Measurements from ENCODE around the gene DENND11. TPM values are rescaled to one million over a fixed set of nuclear protein-coding genes. Genes with fewer than 3 reads are reported as not detected.

Gene DENND11
- total and polyA plus RNA-seq, 8 donors, result 5.8 to 80.2 (median 13.9) TPM

DNA sequence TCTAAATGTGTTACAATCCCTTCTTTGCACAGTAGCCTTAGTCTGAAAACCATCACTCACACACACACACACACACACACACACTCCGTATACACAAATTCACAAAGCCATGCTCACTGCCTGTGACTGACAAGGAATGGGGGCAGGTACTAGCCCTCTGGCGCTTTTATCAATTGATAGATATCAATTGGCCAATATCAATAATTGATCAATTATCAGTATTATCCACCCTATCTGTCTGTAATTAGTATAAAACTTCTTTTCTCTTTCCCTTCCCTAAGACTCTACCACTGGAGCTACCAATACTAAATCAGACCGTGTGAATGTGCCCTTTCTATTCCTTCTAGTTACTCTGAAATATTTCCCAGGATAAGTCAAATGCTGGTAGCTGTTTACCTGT lies 2.1 kb downstream of the DENND11 start:
- H3K27me3 ChIP-seq, result no peaks in the 10 kb centered on the region
- peaks cover 58 to 85% (median 68%) of the 10 kb centered on the region in 4 donors for H3K4me1 ChIP-seq
- H3K9me3 ChIP-seq, result no peaks in the 10 kb centered on the region
- no peak for TF ChIP-seq POLR2A (IDR thresholded peaks at IDR 0.05)
- TF ChIP-seq, protein P1, sequence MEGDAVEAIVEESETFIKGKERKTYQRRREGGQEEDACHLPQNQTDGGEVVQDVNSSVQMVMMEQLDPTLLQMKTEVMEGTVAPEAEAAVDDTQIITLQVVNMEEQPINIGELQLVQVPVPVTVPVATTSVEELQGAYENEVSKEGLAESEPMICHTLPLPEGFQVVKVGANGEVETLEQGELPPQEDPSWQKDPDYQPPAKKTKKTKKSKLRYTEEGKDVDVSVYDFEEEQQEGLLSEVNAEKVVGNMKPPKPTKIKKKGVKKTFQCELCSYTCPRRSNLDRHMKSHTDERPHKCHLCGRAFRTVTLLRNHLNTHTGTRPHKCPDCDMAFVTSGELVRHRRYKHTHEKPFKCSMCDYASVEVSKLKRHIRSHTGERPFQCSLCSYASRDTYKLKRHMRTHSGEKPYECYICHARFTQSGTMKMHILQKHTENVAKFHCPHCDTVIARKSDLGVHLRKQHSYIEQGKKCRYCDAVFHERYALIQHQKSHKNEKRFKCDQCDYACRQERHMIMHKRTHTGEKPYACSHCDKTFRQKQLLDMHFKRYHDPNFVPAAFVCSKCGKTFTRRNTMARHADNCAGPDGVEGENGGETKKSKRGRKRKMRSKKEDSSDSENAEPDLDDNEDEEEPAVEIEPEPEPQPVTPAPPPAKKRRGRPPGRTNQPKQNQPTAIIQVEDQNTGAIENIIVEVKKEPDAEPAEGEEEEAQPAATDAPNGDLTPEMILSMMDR (IDR thresholded peaks at IDR 0.05), result no peak
- no peak for TF ChIP-seq POLR2AphosphoS5 (IDR thresholded peaks at IDR 0.05)
- TF ChIP-seq EP300 (IDR thresholded peaks at IDR 0.05), result no peak
- H3K27ac ChIP-seq, result peak overlapping the region in 1 of 5 donors; percentile 88
- intact Hi-C loops (cut with DNase I; ENCODE audit: low total_unique reads), result no loop called here
- WGBS, 5 donors, result 38 to 72% (median 58%) methylated on average over 3 of the region's 3 CpGs
- DNase-seq, result no peak
- no peak overlapping the region for H3K4me3 ChIP-seq
- no peaks in the 10 kb centered on the region for H3K36me3 ChIP-seq

DNA sequence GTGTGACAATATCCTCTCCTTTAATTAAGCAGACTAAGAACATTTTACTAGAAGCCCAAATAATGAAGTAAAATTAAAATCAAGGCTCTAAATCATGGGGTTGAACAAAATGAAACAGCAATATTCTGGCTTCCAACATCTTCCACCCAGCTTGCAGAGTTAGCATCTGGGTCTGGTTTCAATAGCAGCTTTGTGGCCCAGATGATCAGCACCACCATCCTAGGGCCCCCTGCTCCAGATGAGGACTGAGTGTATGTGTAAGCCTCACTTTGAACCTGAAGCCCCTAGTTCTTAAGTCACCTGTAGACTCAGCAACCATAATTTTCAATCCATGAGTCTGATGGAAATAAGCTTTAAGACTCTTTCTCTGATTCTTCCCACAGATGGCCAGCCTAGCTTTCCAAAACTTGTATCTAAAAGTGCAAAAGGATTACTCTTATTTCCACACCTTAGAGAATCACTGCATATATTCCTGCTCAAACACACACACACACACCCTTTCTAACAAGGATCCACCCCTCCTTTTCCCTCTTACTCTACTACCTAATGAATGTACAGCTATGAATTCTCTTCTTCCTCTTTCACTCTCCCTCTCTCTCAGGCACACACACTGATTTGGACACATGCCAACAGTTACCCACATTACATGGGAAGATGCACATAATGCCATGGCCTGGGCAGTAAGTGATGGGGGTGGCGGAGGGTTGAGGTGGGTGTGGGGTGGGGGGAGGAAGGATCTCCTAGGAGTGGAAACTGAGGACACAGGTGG lies 3.5 kb downstream of the DENND11 start:
- 70 to 91% (median 81%) methylated on average over 1 of the region's 1 CpG for WGBS, 5 donors
- Histone ChIP-seq H3K27ac (peak overlapping the region in 3 of 5 donors; percentile 46 to 62 (median 53)), H3K27me3 (no peaks in the 10 kb centered on the region), H3K4me3 (no peak overlapping the region), H3K36me3 (no peaks in the 10 kb centered on the region), H3K9me3 (no peaks in the 10 kb centered on the region), H3K4me1 (peaks cover 59 to 88% (median 75%) of the 10 kb centered on the region in 4 donors)
- intact Hi-C loops (cut with DNase I; ENCODE audit: low total_unique reads), result no loop called here
- no peak for TF ChIP-seq POLR2AphosphoS5 (IDR thresholded peaks at IDR 0.05)
- TF ChIP-seq, protein P1 (IDR thresholded peaks at IDR 0.05), result no peak
- no peak for TF ChIP-seq POLR2A (IDR thresholded peaks at IDR 0.05)
- no peak for TF ChIP-seq EP300 (IDR thresholded peaks at IDR 0.05)
- DNase-seq, result peak in 1 of 2 donors; percentile 23

DNA sequence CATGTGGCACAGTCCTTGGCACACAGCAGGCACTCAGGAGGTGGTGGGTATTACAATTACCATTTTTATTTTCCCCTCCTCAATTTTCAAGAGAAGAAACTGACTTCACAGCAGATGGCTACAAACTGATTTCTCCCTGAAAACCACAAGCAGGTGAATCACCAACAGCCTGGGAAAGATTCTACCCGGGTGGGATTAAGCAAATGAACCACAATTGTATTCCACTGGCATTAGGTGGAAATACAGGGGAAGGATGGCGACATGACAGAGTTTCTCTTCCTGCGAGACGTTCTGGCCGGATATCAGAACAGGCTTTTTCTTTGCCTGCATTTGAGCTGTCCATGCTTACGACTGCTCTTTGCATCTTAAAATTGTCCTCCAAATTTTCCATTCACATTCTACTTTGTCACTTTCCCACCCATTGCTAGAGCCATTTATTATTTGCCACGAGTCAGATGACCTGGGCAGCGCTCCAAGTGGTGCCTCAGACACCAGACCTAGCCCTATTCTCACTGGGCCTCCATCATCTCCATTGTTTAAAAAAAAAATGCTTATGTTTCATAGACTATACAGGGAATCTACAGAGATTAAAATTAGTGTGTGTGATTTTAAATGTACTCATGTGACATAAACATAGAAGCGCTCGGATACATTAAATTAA lies 4.6 kb downstream of the DENND11 start:
- Histone ChIP-seq H3K36me3 (no peaks in the 10 kb centered on the region), H3K27me3 (no peaks in the 10 kb centered on the region), H3K4me3 (no peak overlapping the region), H3K9me3 (no peaks in the 10 kb centered on the region), H3K4me1 (peaks cover 49 to 81% (median 66%) of the 10 kb centered on the region in 4 donors), H3K27ac (peak overlapping the region in 2 of 5 donors; percentile 46 to 60)
- TF ChIP-seq POLR2A (IDR thresholded peaks at IDR 0.05), result no peak
- TF ChIP-seq, protein P1 (IDR thresholded peaks at IDR 0.05), result no peak
- TF ChIP-seq POLR2AphosphoS5 (IDR thresholded peaks at IDR 0.05), result no peak
- TF ChIP-seq EP300 (IDR thresholded peaks at IDR 0.05), result no peak
- no peak for DNase-seq
- 71 to 82% (median 78%) methylated on average over 10 of the region's 10 CpGs for WGBS, 5 donors
- intact Hi-C loops (cut with DNase I; ENCODE audit: low total_unique reads), result no loop called here

DNA sequence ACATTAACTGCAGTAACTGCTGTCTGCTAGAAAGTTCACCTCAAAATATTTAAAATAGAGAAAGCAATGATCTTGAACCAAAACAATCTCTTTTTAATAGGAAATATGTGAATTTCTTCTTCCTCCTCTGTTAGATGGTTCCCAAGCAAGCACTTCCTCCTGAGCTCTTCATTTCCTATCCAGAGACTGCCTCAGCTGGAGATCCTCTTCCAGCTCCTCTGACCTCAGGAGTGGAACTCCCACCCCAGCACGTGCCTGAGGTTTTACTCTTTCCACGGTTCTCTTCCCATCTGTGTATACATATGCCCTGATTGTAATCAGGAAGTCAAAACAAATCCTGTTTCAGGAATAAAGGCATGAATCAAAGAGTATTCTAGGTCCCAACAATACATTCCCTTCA lies 5.6 kb downstream of the DENND11 start:
- H3K27me3 ChIP-seq, result no peaks in the 10 kb centered on the region
- H3K36me3 ChIP-seq, result no peaks in the 10 kb centered on the region
- intact Hi-C loops (cut with DNase I; ENCODE audit: low total_unique reads), result no loop called here
- DNase-seq, result no peak
- H3K27ac ChIP-seq, result peak overlapping the region; percentile 53 to 75 (median 61)
- no peaks in the 10 kb centered on the region for H3K9me3 ChIP-seq
- H3K4me3 ChIP-seq, result no peak overlapping the region
- TF ChIP-seq EP300 (IDR thresholded peaks at IDR 0.05) (no peak), POLR2AphosphoS5 (IDR thresholded peaks at IDR 0.05) (no peak)
- peaks cover 47 to 88% (median 69%) of the 10 kb centered on the region in 4 donors for H3K4me1 ChIP-seq
- WGBS, 5 donors, result 13 to 30% (median 19%) methylated on average over 2 of the region's 2 CpGs

All from stomach (tissue), 9 donors.